ENCODE results near the gene SGK1. TPM values are rescaled to one million over a fixed set of nuclear protein-coding genes. Genes with fewer than 3 reads are reported as not detected.

The SGK1 gene
- total and polyA plus RNA-seq, 4 donors = 68.9 to 299 (median 148) TPM

GRCh38 chr6:134288538-134289203 lies 29.2 kb downstream of the SGK1 start:
- no peak for TF ChIP-seq CTCF (IDR thresholded peaks at IDR 0.05; ENCODE audit: control extremely low read depth, extremely low read depth)
- H3K4me3 ChIP-seq = no peak overlapping the region
- DNase-seq = peak in 1 of 3 donors; percentile 8
- no peaks in the 10 kb centered on the region for H3K27me3 ChIP-seq (ENCODE audit: control insufficient read depth in 3 of 3, insufficient read depth in 3 of 3, low read length in 2 of 3)
- H3K4me1 ChIP-seq (ENCODE audit: control insufficient read depth in 5 of 5, insufficient read depth in 5 of 5, low read length in 5 of 5) = peaks cover 0 to 6% (median 0%) of the 10 kb centered on the region in 5 donors
- peak overlapping the region in 1 of 2 donors; percentile 33 for H3K27ac ChIP-seq (ENCODE audit: low read depth in 1 of 2, low read length in 1 of 2)
- ATAC-seq (ENCODE audit: insufficient read depth, low FRiP score) = peak; percentile 62
- 27 to 59% methylated on average over 3 of the region's 3 CpGs for WGBS, 2 donors
- no peak overlapping the region for H3K9ac ChIP-seq (ENCODE audit: insufficient read depth in 1 of 2, low read length in 2 of 2)
- no peaks in the 10 kb centered on the region for H3K36me3 ChIP-seq (ENCODE audit: control insufficient read depth in 4 of 4, insufficient read depth in 4 of 4, low read length in 4 of 4)
- no peaks in the 10 kb centered on the region for H3K9me3 ChIP-seq (ENCODE audit: control insufficient read depth in 4 of 4, insufficient read depth in 3 of 4, low read length in 3 of 4)

- ATAC-seq (ENCODE audit: insufficient read depth, low FRiP score) (no peak), DNase-seq (no peak)
- no peak overlapping the region for H3K9ac ChIP-seq (ENCODE audit: insufficient read depth in 1 of 2, low read length in 2 of 2)
- H3K4me1 ChIP-seq (ENCODE audit: control insufficient read depth in 5 of 5, insufficient read depth in 5 of 5, low read length in 5 of 5) = peaks cover 0 to 6% (median 0%) of the 10 kb centered on the region in 5 donors
- H3K27me3 ChIP-seq (ENCODE audit: control insufficient read depth in 3 of 3, insufficient read depth in 3 of 3, low read length in 2 of 3) = no peaks in the 10 kb centered on the region
- 72% methylated on average over 2 of the region's 2 CpGs for WGBS, 2 donors
- no peaks in the 10 kb centered on the region for H3K9me3 ChIP-seq (ENCODE audit: control insufficient read depth in 4 of 4, insufficient read depth in 3 of 4, low read length in 3 of 4)
- H3K4me3 ChIP-seq = no peak overlapping the region
- peak overlapping the region in 1 of 2 donors; percentile 33 for H3K27ac ChIP-seq (ENCODE audit: low read depth in 1 of 2, low read length in 1 of 2)
- H3K36me3 ChIP-seq (ENCODE audit: control insufficient read depth in 4 of 4, insufficient read depth in 4 of 4, low read length in 4 of 4) = no peaks in the 10 kb centered on the region
- TF ChIP-seq CTCF (IDR thresholded peaks at IDR 0.05; ENCODE audit: control extremely low read depth, extremely low read depth) = no peak
Measured at GRCh38 chr6:134287859-134288537, 29.9 kb downstream of the SGK1 start.

- DNase-seq (no peak), ATAC-seq (ENCODE audit: insufficient read depth, low FRiP score) (no peak)
- H3K27ac ChIP-seq (ENCODE audit: low read depth in 1 of 2, low read length in 1 of 2) = no peak overlapping the region
- H3K27me3 ChIP-seq (ENCODE audit: control insufficient read depth in 3 of 3, insufficient read depth in 3 of 3, low read length in 2 of 3) = no peaks in the 10 kb centered on the region
- H3K9ac ChIP-seq (ENCODE audit: insufficient read depth in 1 of 2, low read length in 2 of 2) = no peak overlapping the region
- no peak overlapping the region for H3K4me3 ChIP-seq
- no peaks in the 10 kb centered on the region for H3K36me3 ChIP-seq (ENCODE audit: control insufficient read depth in 4 of 4, insufficient read depth in 4 of 4, low read length in 4 of 4)
- no peak for TF ChIP-seq CTCF (IDR thresholded peaks at IDR 0.05; ENCODE audit: control extremely low read depth, extremely low read depth)
- 87 to 94% methylated on average over 3 of the region's 3 CpGs for WGBS, 2 donors
- H3K9me3 ChIP-seq (ENCODE audit: control insufficient read depth in 4 of 4, insufficient read depth in 3 of 4, low read length in 3 of 4) = no peaks in the 10 kb centered on the region
- H3K4me1 ChIP-seq (ENCODE audit: control insufficient read depth in 5 of 5, insufficient read depth in 5 of 5, low read length in 5 of 5) = no peaks in the 10 kb centered on the region
Measured at GRCh38 chr6:134282816-134283215, 35.1 kb downstream of the SGK1 start.

Measured in lung (tissue), 12 donors.